GM12878 (cell line): Measurements from ENCODE around the gene PLEKHG2. TPM values are rescaled to one million over a fixed set of nuclear protein-coding genes. Genes with fewer than 3 reads are reported as not detected.

Experiments
- CBFB ChIP-seq: IDR thresholded peaks from 2 replicates; pipeline ENCODE4 v1.6.1; 2016; ENCODE audit warnings: antibody characterized with exemption, low read depth
- CEBPZ ChIP-seq: fragments of 150-350 bp; IDR thresholded peaks from 2 replicates; pipeline ENCODE4 v1.6.1; 2016; ENCODE audit warnings: low read depth, low read length
- GATAD2B ChIP-seq: fragments of 450-650 bp; conservative IDR thresholded peaks from 2 replicates; pipeline ENCODE4 v1.6.1; 2017; ENCODE audit warnings: low read depth, mild to moderate bottlenecking, moderate library complexity
- HDAC2 ChIP-seq: fragments of 200-600 bp; sonication (generic); IDR thresholded peaks from 2 replicates; pipeline ENCODE4 v1.6.1; 2017
- MTA2 ChIP-seq: fragments of 450-650 bp; IDR thresholded peaks from 2 replicates; pipeline ENCODE4 v1.6.1; 2016; ENCODE audit warnings: low read depth, mild to moderate bottlenecking, moderate library complexity
- SIX5 ChIP-seq: IDR thresholded peaks from 2 replicates; pipeline ENCODE4 v1.6.1; 2011; ENCODE audit warnings: mild to moderate bottlenecking, low read depth, low read length, moderate library complexity; ENCODE audit not compliant: severe bottlenecking
- SMAD1 ChIP-seq: fragments of 450-650 bp; IDR thresholded peaks from 2 replicates; pipeline ENCODE4 v1.6.1; 2018; ENCODE audit warnings: mild to moderate bottlenecking, low read depth; ENCODE audit not compliant: partially characterized antibody
- ZNF384 ChIP-seq: IDR thresholded peaks from 2 replicates; pipeline ENCODE4 v1.6.1; 2012; ENCODE audit warnings: low read depth, mild to moderate bottlenecking, low read length, improper control_type of control experiment, borderline replicate concordance
- polyA plus RNA-seq, 11 experiments: library from polyadenylated mRNA; depleted of rRNA in 4 of 11; unstranded in 6 of 11; stranded (reverse) in 5 of 11; fragments of >200 nt; fragmentation: Nextera tagmentation in 4 of 11; fragmentation: Illumina TruSeq in 1 of 11; extraction: Ambion mirVana in 4 of 11; extraction: Trizol in 1 of 11; gene quantifications; 1 replicate in 1 of 11; 2 replicates in 10 of 11; pipeline versions ENCODE4 v1.2.1 to v1.2.3, GENCODE V29; 2011 to 2016; ENCODE audit warnings: inconsistent platforms in 2 of 11, missing spikeins in 2 of 11, low read depth in 1 of 11
- total RNA-seq, 4 experiments: library from RNA; depleted of rRNA in 3 of 4; stranded (reverse); fragments of >200 nt in 3 of 4; fragmentation: Illumina TruSeq in 1 of 4; extraction: Trizol in 1 of 4; gene quantifications; 2 replicates each; pipeline versions ENCODE4 v1.2.1 to v1.2.3, GENCODE V29; 2013 to 2021

The PLEKHG2 gene
- total and polyA plus RNA-seq, 10 of the 15 experiments (the other 5 are each of a cell fraction or from before 2014, with no cell fraction given) = 3.0 to 62.5 (median 17.2) TPM

DNA sequence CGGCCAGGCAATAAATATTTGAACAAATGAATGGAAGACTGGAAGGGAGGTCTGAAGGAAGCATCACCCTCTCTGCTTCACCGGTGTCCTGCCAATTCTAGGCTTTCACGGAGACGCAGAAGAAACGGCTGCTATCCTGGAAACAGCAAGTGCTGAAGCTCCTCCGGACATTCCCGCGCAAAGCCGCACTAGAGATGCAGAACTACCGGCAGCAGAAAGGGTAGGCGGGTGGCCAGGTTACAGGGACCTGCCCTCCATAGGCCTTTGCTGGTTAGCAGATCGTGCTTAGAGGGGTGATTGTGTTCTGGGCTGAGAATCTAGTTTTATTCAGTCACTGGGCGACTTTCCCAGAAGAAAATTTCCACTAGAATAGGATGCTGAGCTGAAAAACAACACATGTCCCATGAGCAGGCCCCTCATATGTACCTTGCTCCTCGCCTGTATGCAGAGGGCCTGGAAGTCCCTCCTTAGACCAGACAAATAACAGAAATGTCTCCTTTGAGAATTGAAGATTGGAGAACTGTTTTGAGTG is 32.5 kb upstream of the PLEKHG2 start (continued):
- no peak for TF ChIP-seq CEBPZ
- TF ChIP-seq HDAC2 = no peak
- TF ChIP-seq ZNF384 = no peak
- TF ChIP-seq CBFB = no peak
- no peak for TF ChIP-seq MTA2
- TF ChIP-seq GATAD2B = no peak
- TF ChIP-seq SIX5 = no peak
- TF ChIP-seq SMAD1 = no peak
